Middle frontal gyrus (tissue), 1 donor: ENCODE results near the gene NOVA2.
A peak's percentile ranks its signal among the peaks of the same experiment; 100 is the strongest.

Experiments
- DNase-seq: peaks from one replicate; pipeline ENCODE4 v3.0.0-alpha.2; 2015; ENCODE audit warnings: low spot score; ENCODE audit errors: extremely low spot score

NOVA2 gene

GRCh38 chr19:46000491-46001246 lies 27.0 kb upstream of the NOVA2 start:
- no peak for DNase-seq

DNA sequence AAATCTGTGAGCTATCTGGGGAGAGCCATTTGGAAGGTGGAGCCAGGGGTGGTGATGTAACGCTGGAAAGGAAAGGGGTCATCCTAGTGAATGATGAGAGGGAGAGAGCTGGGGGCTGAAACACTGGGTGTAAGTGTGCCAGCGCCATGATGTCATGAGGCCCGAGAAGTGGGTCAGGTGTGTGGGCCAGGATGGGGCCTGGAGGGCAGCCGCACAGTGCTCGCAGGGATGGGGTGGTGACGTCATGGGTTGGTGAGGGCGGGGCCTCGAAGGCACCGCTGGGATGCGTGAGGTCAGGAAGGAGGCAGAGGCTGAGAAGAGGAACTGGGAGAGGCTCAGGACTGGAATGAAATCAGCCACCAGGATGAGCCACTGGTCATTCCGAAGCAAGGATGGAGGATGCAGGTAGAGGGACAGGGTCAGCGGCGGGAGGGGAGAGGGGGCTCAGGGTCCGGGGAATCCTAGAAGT lies 26.0 kb upstream of the NOVA2 start:
- no peak for DNase-seq

GRCh38 chr19:45998834-45999233 lies 25.2 kb upstream of the NOVA2 start:
- DNase-seq: no peak

- no peak for DNase-seq
These were observed 23.3 kb upstream of the NOVA2 start for GRCh38 chr19:45996933-45997332.

DNA sequence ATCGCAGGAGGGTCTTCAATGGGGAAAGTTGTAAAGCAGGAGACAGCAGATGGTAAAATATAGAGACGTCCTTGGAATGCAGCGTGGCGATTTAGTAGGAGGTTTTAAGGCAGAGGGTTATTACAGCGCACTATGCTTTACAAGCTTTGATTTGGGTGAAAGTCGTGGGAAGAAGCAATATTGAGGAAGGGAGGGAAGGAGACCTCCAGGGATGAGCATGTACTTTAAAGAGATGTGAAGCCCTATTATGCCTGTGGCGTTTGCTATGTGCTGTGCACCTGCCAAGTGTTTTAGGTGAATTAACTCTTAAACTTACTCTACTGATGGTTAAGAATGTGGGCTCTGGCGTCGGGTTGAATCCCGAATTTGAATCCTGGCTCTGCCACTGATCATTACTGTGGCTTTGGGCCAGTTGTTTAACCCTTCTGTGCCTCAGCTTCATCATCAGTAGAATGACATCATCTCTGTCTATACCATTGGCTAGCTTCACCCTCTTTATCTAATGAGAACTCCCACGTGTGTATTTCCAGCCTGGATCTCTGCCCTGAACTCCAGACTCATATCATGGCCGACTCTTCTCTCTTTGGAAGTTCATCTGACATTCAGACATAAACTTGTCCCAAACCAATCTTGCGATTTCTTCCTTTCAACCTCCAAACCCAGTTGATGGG lies 22.2 kb upstream of the NOVA2 start:
- no peak for DNase-seq

GRCh38 chr19:45994998-45995714 lies 21.5 kb upstream of the NOVA2 start, which contains the start of gene CCDC61:
Gene CCDC61, plus strand, starts transcription at chr19:45995467. Its CDS starts 7,552 bp downstream, at chr19:46003019.
- DNase-seq: peak; percentile 99

DNA sequence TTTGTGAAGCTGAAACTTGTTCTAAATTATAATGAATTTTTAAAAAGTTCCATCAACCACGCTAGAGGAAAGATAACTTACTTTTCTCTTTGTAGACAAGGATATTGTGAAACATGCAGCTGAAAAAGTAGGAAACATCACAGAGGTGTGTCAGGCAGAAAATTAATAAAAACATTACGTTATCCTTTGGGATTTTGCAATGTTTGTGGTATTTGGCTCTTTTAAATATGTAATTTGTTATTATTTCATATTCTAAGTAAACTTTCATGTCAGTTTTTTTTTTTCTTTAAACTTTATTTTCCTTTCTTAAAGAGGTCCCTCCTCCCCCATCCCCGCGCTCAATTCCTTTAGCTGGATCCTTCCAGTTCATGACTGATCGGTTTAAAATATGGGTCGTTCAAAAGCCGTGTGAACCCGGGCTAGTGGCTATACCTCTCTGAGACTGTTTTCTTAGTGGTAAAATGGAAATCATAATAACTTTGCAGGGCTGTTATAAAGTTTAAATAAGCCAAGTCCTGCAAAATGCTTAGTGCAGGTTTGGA lies 20.9 kb upstream of the NOVA2 start:
- DNase-seq: no peak

GRCh38 chr19:45990113-45990728 lies 16.6 kb upstream of the NOVA2 start:
- DNase-seq: no peak

- no peak for DNase-seq
These were observed 11.7 kb upstream of the NOVA2 start for GRCh38 chr19:45985321-45985720.

- DNase-seq: no peak
These were observed 7.7 kb upstream of the NOVA2 start for GRCh38 chr19:45981350-45981749.

- no peak for DNase-seq
These were observed 4.5 kb upstream of the NOVA2 start for GRCh38 chr19:45978156-45978555.

DNA sequence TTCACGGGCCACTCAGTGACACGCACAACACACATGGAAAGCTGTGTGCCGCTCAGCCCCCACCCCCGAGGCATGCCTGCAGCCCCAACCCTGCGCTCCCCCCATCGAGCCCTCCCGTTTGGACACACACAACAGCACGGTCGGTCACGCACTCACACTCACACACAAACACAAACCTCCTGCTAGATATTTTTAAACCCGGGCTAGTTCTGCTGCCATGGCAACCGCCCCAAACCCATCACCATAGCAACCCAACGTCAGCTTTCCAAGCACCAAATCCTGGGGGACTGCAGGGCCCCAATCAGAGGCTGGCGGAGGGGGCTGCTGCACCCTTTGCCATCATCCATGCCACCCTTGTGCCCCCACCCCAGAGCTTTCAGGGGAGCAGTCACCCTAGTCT lies 2.5 kb upstream of the NOVA2 start:
- DNase-seq: peak; percentile 64

- DNase-seq: no peak
These were observed 1.8 kb upstream of the NOVA2 start for GRCh38 chr19:45975306-45976070.

- DNase-seq: no peak
These were observed 621 bp downstream of the NOVA2 start for GRCh38 chr19:45972947-45973540.

DNA sequence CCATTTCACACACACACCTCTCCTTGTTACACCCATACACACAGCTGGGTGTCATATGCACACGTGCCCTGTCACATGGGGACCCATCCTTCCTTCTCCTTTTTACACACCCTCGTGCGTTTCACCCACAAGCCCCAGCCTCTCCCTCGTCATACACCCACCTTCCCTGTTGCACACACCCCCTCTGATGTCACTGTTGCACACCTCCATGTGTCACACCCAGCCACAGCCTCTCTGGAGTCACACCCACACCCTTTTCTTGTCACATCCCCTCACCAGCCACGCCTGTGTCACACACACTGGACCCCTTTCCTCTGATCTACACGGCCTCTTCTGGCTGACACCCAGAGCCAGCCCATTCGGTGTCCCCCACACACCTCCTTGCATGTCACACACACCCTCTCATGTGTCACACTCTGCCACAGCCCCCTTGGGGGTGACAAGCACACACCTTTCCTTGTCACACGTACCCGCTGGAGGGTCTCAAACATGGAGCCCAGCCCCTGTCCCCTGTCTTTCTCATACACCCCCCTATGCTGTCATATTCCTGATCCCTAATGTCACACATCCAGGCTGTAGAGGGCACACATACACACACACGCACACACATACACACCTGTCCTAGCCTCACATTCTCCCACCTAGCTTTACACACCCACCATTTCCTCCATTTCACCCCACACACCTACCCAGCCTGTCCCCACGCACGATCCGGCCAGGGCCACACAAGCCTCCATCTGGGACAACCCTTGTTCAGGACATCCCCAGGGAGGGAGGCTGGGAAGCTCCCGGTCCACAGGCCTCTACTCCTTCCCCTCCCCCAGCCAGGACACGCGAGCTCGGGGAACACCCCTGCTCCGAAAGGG lies 1.4 kb downstream of the NOVA2 start:
- DNase-seq: no peak

DNA sequence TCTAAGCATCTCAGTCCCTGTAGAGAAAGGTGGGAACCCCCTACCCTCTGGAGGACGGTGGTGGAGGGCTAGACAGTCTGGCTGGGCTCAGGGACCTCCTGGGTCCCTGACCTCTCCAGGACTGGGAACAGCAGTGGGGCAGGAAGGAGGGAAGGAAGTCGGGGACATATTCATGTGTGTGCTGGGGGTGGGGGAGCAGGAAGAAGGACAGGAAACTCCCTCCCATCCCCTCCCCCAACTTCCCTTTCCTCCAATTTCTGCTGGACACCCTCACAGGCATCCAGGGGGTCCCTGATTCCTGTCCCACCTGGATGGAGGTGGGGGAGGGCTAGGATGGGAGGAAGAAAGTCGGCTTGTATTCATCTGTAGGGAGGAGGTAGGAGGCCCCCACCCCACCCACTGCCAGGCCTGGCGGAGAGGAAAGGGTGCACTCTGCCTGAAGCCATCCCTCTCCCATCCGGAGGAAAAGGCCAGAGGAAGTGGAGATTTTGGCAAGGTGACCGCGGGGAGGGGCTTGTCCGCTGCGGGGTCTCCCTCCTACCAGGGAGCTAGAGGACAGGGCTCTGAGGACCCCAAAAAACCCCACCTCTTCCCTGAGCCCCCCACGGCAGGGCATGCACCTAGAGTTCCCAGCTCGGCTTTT lies 2.3 kb downstream of the NOVA2 start:
- no peak for DNase-seq

DNA sequence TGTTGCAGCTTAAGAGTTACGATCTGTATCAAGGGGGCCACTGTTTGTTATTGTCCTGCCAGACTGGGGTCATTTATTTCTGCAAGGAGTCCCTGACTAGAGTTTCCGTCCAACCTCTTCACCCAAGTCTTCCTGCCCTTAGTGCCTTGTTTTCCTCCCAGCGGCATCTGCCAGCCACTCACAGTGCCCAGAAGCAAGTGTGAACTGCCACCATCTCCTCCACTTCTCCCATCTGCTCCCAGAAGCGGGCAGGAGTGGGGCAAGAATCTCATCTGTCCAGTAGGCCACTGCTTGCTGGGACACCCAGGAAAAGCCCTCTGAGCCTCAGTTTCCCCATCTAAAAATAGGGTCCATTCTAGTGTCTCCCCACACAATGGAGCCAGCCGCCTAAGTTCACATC lies 4.0 kb downstream of the NOVA2 start:
- no peak for DNase-seq

DNA sequence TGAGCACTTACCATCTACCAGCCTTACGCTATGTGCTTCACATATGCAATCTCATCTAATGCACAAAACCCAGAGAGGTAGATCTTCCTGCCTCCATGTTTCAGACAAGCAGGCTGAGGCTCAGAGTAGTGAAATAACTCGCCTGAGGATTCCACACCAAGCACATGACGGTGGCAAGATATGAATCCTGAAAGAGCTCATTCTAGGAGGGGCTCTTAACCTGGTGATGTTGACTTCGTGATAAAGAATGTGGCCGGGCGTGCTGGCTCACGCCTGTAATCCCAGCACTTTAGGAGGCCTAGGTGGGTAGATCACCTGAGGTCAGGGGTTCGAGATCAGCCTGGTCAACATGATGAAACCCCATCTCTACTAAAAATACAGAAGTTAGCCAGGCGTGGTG lies 5.0 kb downstream of the NOVA2 start:
- no peak for DNase-seq

GRCh38 chr19:45967246-45967645 lies 6.4 kb downstream of the NOVA2 start:
- no peak for DNase-seq
